H1 (cell line): ENCODE measurements around the gene CXCL12. TPM values are rescaled to one million over a fixed set of nuclear protein-coding genes. Genes with fewer than 3 reads are reported as not detected.

Source experiments
- CTCF ChIA-PET: fragments of 300-600 bp; sonication (Branson Sonifier 250); formaldehyde crosslinking; loops from one replicate; lab custom pipeline; 2021; ENCODE audit not compliant: partially characterized antibody; lab: Charles Lee
- POLR2A ChIA-PET: fragments of 300-600 bp; sonication (Branson Sonifier 250); formaldehyde crosslinking; loops from one replicate; lab custom pipeline; 2021; ENCODE audit warnings: inconsistent platforms; ENCODE audit not compliant: partially characterized antibody; lab: Charles Lee
- DNase-seq, 2 experiments: peaks; one replicate each; pipeline versions ENCODE4 v3.0.0 to v3.0.0-alpha.2; 2010 to 2022; ENCODE audit warnings: low spot score in 2 of 2, low read depth in 1 of 2, mixed read lengths in 1 of 2
- FAIRE-seq: peaks from 2 replicates; lab custom pipeline; 2011; peaks lifted over from hg19 to GRCh38; lab: Jason Lieb, UNC
- H2AFZ ChIP-seq: 2 replicates; pipeline ENCODE4 v1.8.1; 2012; ENCODE audit warnings: low read length, inconsistent platforms
- H2AK5ac ChIP-seq: 2 replicates; pipeline ENCODE4 v1.6.1; 2013; ENCODE audit warnings: low read depth, low read length
- H2BK120ac ChIP-seq: replicated peaks from 2 replicates; pipeline ENCODE3; 2013; ENCODE audit warnings: low read depth, low read length, inconsistent platforms
- H2BK12ac ChIP-seq: 2 replicates; pipeline ENCODE4 v1.6.1; 2013; ENCODE audit warnings: low read depth, low read length
- H2BK15ac ChIP-seq: 2 replicates; pipeline ENCODE4 v1.6.1; 2013; ENCODE audit warnings: low read length
- H2BK20ac ChIP-seq: 2 replicates; pipeline ENCODE4 v1.6.1; 2013; ENCODE audit warnings: low read length
- H2BK5ac ChIP-seq: 2 replicates; pipeline ENCODE4 v1.6.1; 2013; ENCODE audit warnings: low read depth, low read length
- H3K14ac ChIP-seq: 2 replicates; pipeline ENCODE4 v1.6.1; 2013; ENCODE audit warnings: inconsistent platforms; ENCODE audit not compliant: insufficient read length
- H3K18ac ChIP-seq: 2 replicates; pipeline ENCODE4 v1.6.1; 2013; ENCODE audit warnings: low read length; ENCODE audit errors: extremely low read depth
- H3K23ac ChIP-seq: 2 replicates; pipeline ENCODE4 v1.6.1; 2013; ENCODE audit warnings: inconsistent platforms; ENCODE audit not compliant: insufficient read length
- H3K23me2 ChIP-seq: 2 replicates; pipeline ENCODE4 v1.6.1; 2013; ENCODE audit warnings: low read depth, low read length
- H3K27ac ChIP-seq: 2 replicates; pipeline ENCODE4 v1.6.1; 2011; ENCODE audit warnings: low read depth, low read length, inconsistent platforms
- H3K27me3 ChIP-seq, 4 experiments: replicated peaks in 1 of 4; 1 replicate in 1 of 4; 2 replicates in 3 of 4; pipeline versions ENCODE4 v1.6.1 to v1.8.1; 2011 to 2013; ENCODE audit warnings: low read length in 3 of 4, mild to moderate bottlenecking in 3 of 4, inconsistent platforms in 2 of 4, mixed read lengths in 2 of 4, moderate library complexity in 1 of 4; ENCODE audit not compliant: control insufficient read depth in 3 of 4, insufficient read depth in 3 of 4; ENCODE audit errors: extremely low read depth in 1 of 4
- H3K36me3 ChIP-seq, 4 experiments: 2 replicates each; pipeline versions ENCODE4 v1.6.1 to v1.8.1; 2011 to 2013; ENCODE audit warnings: mild to moderate bottlenecking in 4 of 4, low read length in 3 of 4, moderate library complexity in 2 of 4, control low read depth in 1 of 4, inconsistent platforms in 1 of 4; ENCODE audit not compliant: insufficient read depth in 4 of 4, control insufficient read depth in 2 of 4
- H3K4ac ChIP-seq: replicated peaks from 2 replicates; pipeline ENCODE3; 2013; ENCODE audit warnings: low read length, low read depth, mixed read lengths, inconsistent platforms; ENCODE audit not compliant: insufficient read length
- H3K4me1 ChIP-seq, 4 experiments: replicated peaks in 1 of 4; 1 replicate in 1 of 4; 2 replicates in 3 of 4; pipeline versions ENCODE4 v1.6.1 to v1.8.1; 2011 to 2013; ENCODE audit warnings: low read length in 3 of 4, inconsistent platforms in 2 of 4, mixed read lengths in 1 of 4; ENCODE audit not compliant: insufficient read depth in 4 of 4, control insufficient read depth in 3 of 4
- H3K4me2 ChIP-seq, 2 experiments: 2 replicates each; pipeline versions ENCODE4 v1.6.1 to v1.8.1; 2011 to 2013; ENCODE audit warnings: low read depth in 2 of 2, low read length in 2 of 2, control low read depth in 1 of 2, inconsistent platforms in 1 of 2, mild to moderate bottlenecking in 1 of 2; ENCODE audit not compliant: insufficient read depth in 1 of 2
- H3K4me3 ChIP-seq, 4 experiments: fragments of 200-600, 300-600 bp in 1 of 4; sonication (generic), shearing (Covaris generic), sonication (Bioruptor Twin) in 1 of 4; 2 replicates each; pipeline versions ENCODE4 v1.5.1 to v1.8.1; 2011 to 2016; ENCODE audit warnings: low read length in 4 of 4, low read depth in 3 of 4, control low read depth in 2 of 4, inconsistent platforms in 2 of 4, mild to moderate bottlenecking in 2 of 4, mixed read lengths in 1 of 4, moderate library complexity in 1 of 4; ENCODE audit not compliant: insufficient read depth in 2 of 4; ENCODE audit errors: extremely low read depth in 1 of 4
- H3K56ac ChIP-seq: replicated peaks from 2 replicates; pipeline ENCODE3; 2013; ENCODE audit warnings: low read depth, mild to moderate bottlenecking, mixed read lengths, low read length, inconsistent platforms; ENCODE audit not compliant: insufficient read length
- H3K79me1 ChIP-seq: 2 replicates; pipeline ENCODE4 v1.6.1; 2013; ENCODE audit warnings: low read depth, low read length, control low read depth
- H3K79me2 ChIP-seq, 2 experiments: 2 replicates each; pipeline versions ENCODE4 v1.6.1 to v1.8.1; 2012 to 2013; ENCODE audit warnings: low read length in 2 of 2, mild to moderate bottlenecking in 2 of 2, inconsistent platforms in 1 of 2; ENCODE audit not compliant: insufficient read depth in 2 of 2, control insufficient read depth in 1 of 2
- H3K9ac ChIP-seq, 4 experiments: replicated peaks in 1 of 4; 1 replicate in 1 of 4; 2 replicates in 3 of 4; pipeline versions ENCODE4 v1.6.1 to v1.8.1; 2011 to 2013; ENCODE audit warnings: low read depth in 3 of 4, low read length in 3 of 4, control low read depth in 2 of 4, mild to moderate bottlenecking in 2 of 4, moderate library complexity in 2 of 4, inconsistent platforms in 1 of 4; ENCODE audit errors: extremely low read depth in 1 of 4
- H3K9me3 ChIP-seq, 2 experiments: 2 replicates each; pipeline versions ENCODE4 v1.6.1 to v1.8.1; 2012 to 2013; ENCODE audit warnings: mild to moderate bottlenecking in 2 of 2, moderate library complexity in 2 of 2, control low read depth in 1 of 2, inconsistent platforms in 1 of 2, low read depth in 1 of 2, low read length in 1 of 2, mixed read lengths in 1 of 2; ENCODE audit not compliant: insufficient read depth in 2 of 2
- H4K20me1 ChIP-seq, 2 experiments: replicated peaks in 1 of 2; 2 replicates each; pipeline versions ENCODE3 to v1.8.1; 2011 to 2013; ENCODE audit warnings: inconsistent platforms in 2 of 2, low read length in 2 of 2, mild to moderate bottlenecking in 1 of 2; ENCODE audit not compliant: insufficient read depth in 2 of 2, control insufficient read depth in 1 of 2
- H4K5ac ChIP-seq: 2 replicates; pipeline ENCODE4 v1.6.1; 2013; ENCODE audit warnings: low read length, low read depth, mixed read lengths, inconsistent platforms; ENCODE audit not compliant: insufficient read length
- H4K8ac ChIP-seq: 2 replicates; pipeline ENCODE4 v1.8.0; 2013; ENCODE audit warnings: mild to moderate bottlenecking, moderate library complexity, low read length, inconsistent platforms; ENCODE audit not compliant: insufficient read depth; ENCODE audit errors: extremely low read depth
- H4K91ac ChIP-seq: replicated peaks from 2 replicates; pipeline ENCODE3; 2013; ENCODE audit warnings: low read length, mixed read lengths, inconsistent platforms; ENCODE audit not compliant: insufficient read length
- FOSL1 ChIP-seq: IDR thresholded peaks from 2 replicates; pipeline ENCODE4 v1.6.1; 2011; ENCODE audit warnings: mild to moderate bottlenecking, low read depth, low read length, moderate library complexity; ENCODE audit not compliant: insufficient read depth
- HDAC6 ChIP-seq: IDR thresholded peaks from one replicate; pipeline ENCODE4 v1.7.1; 2012; ENCODE audit warnings: low read depth, mild to moderate bottlenecking, inconsistent platforms, low read length, moderate library complexity
- JUND ChIP-seq: IDR thresholded peaks from 2 replicates; pipeline ENCODE4 v1.6.1; 2011; ENCODE audit warnings: mild to moderate bottlenecking, improper control_type of control experiment, low read length
- POLR2A ChIP-seq, 2 experiments: IDR thresholded peaks; 1 replicate in 1 of 2; 2 replicates in 1 of 2; pipeline ENCODE4 v1.6.1; 2011; ENCODE audit warnings: low read depth in 2 of 2, low read length in 2 of 2, mild to moderate bottlenecking in 2 of 2; ENCODE audit errors: control extremely low read depth in 1 of 2
- POU5F1 ChIP-seq: IDR thresholded peaks from 2 replicates; pipeline ENCODE4 v1.6.1; 2011; ENCODE audit warnings: low read depth, mild to moderate bottlenecking, low read length, moderate library complexity
- SIRT6 ChIP-seq: IDR thresholded peaks from one replicate; pipeline ENCODE4 v1.7.1; 2012; ENCODE audit warnings: low read length, inconsistent platforms
- SP1 ChIP-seq: IDR thresholded peaks from 2 replicates; pipeline ENCODE4 v1.6.1; 2011; ENCODE audit warnings: low read depth, low read length
- SP4 ChIP-seq: IDR thresholded peaks from 2 replicates; pipeline ENCODE4 v1.6.1; 2012; ENCODE audit warnings: low read length, inconsistent platforms
- TAF7 ChIP-seq: optimal IDR thresholded peaks from 2 replicates; pipeline ENCODE3; 2011; ENCODE audit warnings: low read depth, mild to moderate bottlenecking, inconsistent platforms, low read length, moderate library complexity, borderline replicate concordance
- WGBS, 2 experiments: shearing (Covaris generic) in 1 of 2; methylation state at CpG; one replicate each; pipeline versions ENCODE4 v1.1.6 to v1.1.7; 2013 to 2015; ENCODE audit warnings: low lambda C conversion rate in 2 of 2, mixed read lengths in 2 of 2, inconsistent platforms in 1 of 2, low coverage in 1 of 2, missing lambda C conversion rate in 1 of 2; ENCODE audit not compliant: insufficient replicate concordance in 2 of 2, insufficient coverage in 1 of 2, insufficient read length in 1 of 2; ENCODE audit errors: extremely low coverage in 1 of 2, missing lambda C conversion rate in 1 of 2; 5-methylcytosine and 5-hydroxymethylcytosine counted together
- polyA plus RNA-seq, 7 experiments: library from polyadenylated mRNA; depleted of rRNA in 3 of 7; stranded (reverse) in 5 of 7; unstranded in 2 of 7; fragments of >200 nt in 5 of 7; fragments of 200-250 nt in 2 of 7; gene quantifications; 1 replicate in 5 of 7; 2 replicates in 1 of 7; 4 replicates in 1 of 7; pipeline versions ENCODE4 v1.2.1 to v1.2.3, GENCODE V29; 2011 to 2013; ENCODE audit warnings: missing spikeins in 2 of 7, mixed read lengths in 2 of 7
- total RNA-seq: library from RNA; stranded (reverse); fragmentation: NEBNext Ultra II Directional; extraction: Animal tissue kit (Norgen Biotek cat#: 25700); gene quantifications from 2 replicates; pipeline ENCODE4 v1.2.1, GENCODE V29; 2021

The CXCL12 gene
- total and polyA plus RNA-seq, 2 of the 8 experiments (the other 6 are each of a cell fraction or from before 2014, with no cell fraction given), result 51.4 to 53.8 TPM

DNA sequence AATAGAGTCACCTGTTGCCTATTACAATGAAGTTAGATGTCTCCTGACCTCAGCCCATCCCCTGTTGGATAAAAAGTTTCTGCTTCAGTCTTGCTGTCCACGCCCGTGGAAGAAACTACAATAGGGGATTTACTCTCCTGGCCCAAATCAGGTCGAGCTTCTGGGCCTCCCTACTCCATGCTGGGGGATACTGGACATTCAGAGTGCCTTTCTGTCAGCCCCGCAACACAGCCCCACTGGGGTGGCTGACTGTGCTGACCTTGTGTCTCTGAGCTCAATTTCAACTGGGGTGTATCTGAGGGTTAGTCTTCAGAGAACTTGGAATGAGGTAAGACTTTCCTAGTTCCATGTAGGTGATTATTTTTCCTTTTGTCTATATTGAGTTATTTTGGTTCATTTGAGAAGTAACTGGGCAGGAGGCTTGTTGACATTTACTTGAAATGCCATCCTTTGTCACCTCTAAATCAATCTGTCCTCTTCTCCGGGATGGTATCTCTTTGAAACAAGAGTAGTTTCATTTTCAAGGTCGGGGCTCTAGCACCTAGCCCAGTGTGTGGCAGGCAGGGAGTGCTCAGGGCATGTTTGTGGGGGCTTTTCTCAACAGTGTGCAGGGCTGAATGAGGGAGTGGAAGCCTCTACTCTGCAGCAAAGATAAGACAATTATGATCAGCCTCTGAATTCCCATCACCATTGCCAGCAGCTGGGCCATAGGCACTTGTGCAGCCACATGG is 17.7 kb upstream of the CXCL12 start:
- no peak overlapping the region for H2AFZ ChIP-seq
- H3K9me3 ChIP-seq, result no peaks in the 10 kb centered on the region; a peak in 1 of 4 replicates
- peaks cover 0 to 2% (median 0%) of the 10 kb centered on the region in 4 experiments; a peak in 1 of 7 replicates for H3K27me3 ChIP-seq
- DNase-seq, result peak in 1 of 2 experiments; percentile 32
- H3K18ac ChIP-seq, result peak overlapping the region; percentile 72; the same call in 1 of the 2 replicates
- no peak overlapping the region for H2BK15ac ChIP-seq
- no peak overlapping the region for H3K14ac ChIP-seq
- no peak overlapping the region for H3K4ac ChIP-seq
- no peak overlapping the region for H4K8ac ChIP-seq
- H3K36me3 ChIP-seq, result no peaks in the 10 kb centered on the region
- no peaks in the 10 kb centered on the region for H4K20me1 ChIP-seq
- H3K79me1 ChIP-seq, result no peaks in the 10 kb centered on the region
- H3K4me1 ChIP-seq, result peaks cover 7 to 23% (median 21%) of the 10 kb centered on the region in 4 experiments
- POLR2A ChIA-PET, result interaction anchor here (1.4 kb wide), 1 partner anchor 13 kb away, joined by 3 read pairs; no protein-coding TSS in a partner anchor
- no peak overlapping the region for H3K4me3 ChIP-seq
- TF ChIP-seq JUND (no peak), SIRT6 (no peak), POLR2A (IDR thresholded peaks at IDR 0.05; ENCODE audit: control extremely low read depth in 1 of 2, low read depth in 2 of 2, low read length in 2 of 2) (no peak), POU5F1 (no peak), HDAC6 (no peak), SP1 (no peak), FOSL1 (no peak), SP4 (no peak), TAF7 (no peak)
- CTCF ChIA-PET, result interaction anchor here (0.6 to 2.0 kb wide), 3 partner anchors 16 to 55 kb away, joined by 3 to 7 read pairs (median 3); no protein-coding TSS in a partner anchor
- H3K4me2 ChIP-seq, result no peak overlapping the region
- no peaks in the 10 kb centered on the region for H3K23me2 ChIP-seq
- no peak overlapping the region for H3K23ac ChIP-seq
- peak overlapping the region; percentile 77 for H4K91ac ChIP-seq
- no peak for FAIRE-seq
- H4K5ac ChIP-seq, result no peak overlapping the region
- no peak overlapping the region for H2BK120ac ChIP-seq
- no peaks in the 10 kb centered on the region for H3K79me2 ChIP-seq
- H3K9ac ChIP-seq, result no peak overlapping the region
- H2BK12ac ChIP-seq, result peak overlapping the region; percentile 63; the same call in 1 of the 2 replicates
- H3K56ac ChIP-seq, result no peak overlapping the region
- peak overlapping the region; percentile 99 for H2BK20ac ChIP-seq
- H2AK5ac ChIP-seq, result no peak overlapping the region
- H2BK5ac ChIP-seq, result no peak overlapping the region; the same call in 1 of the 2 replicates
- WGBS, 2 experiments, result 92% methylated on average over 6 of the region's 6 CpGs; no CpG with 5 or more reads in 1 of the 2 experiments
- no peak overlapping the region for H3K27ac ChIP-seq
